NCI-H524 (cell line): ENCODE data around the gene ATG4D.
"Not testable (repeated sequence)": the region's sequence is repeated elsewhere in the genome, so short reads cannot be mapped to it uniquely, and the experiment has no call there.

ENCODE experiments used
- DNase-seq, 2 experiments: peaks; one replicate each; lab custom pipeline; 2025; lab: John Stamatoyannopoulos, UW

The ATG4D gene

GRCh38 chr19:10552510-10553053, 8.9 kb downstream of the ATG4D start:
- DNase-seq: peak in 1 of 2 experiments; percentile 68

- no peak for DNase-seq
Observed at GRCh38 chr19:10553087-10553667, 9.5 kb downstream of the ATG4D start.

GRCh38 chr19:10553943-10554381, 10.3 kb downstream of the ATG4D start:
- DNase-seq: no peak

GRCh38 chr19:10554760-10555609, 11.3 kb downstream of the ATG4D start:
- no peak for DNase-seq

- DNase-seq: no peak
Observed at GRCh38 chr19:10555610-10555973, 11.9 kb downstream of the ATG4D start.

- no peak for DNase-seq
Observed at GRCh38 chr19:10557603-10558197, 14.0 kb downstream of the ATG4D start.

GRCh38 chr19:10560154-10560553, 16.4 kb downstream of the ATG4D start:
- DNase-seq: no peak

GRCh38 chr19:10562609-10563008, 18.9 kb downstream of the ATG4D start:
- DNase-seq: no peak

- DNase-seq: peak; percentile 66 to 81
Observed at GRCh38 chr19:10565028-10565566, 21.4 kb downstream of the ATG4D start.

- peak; percentile 97 to 98 for DNase-seq
Observed at GRCh38 chr19:10565567-10566407, 22.1 kb downstream of the ATG4D start, which contains the start of gene KRI1. KRI1 (minus strand) TSS chr19:10566010; CDS start chr19:10565999, 11 bp downstream.

- no peak for DNase-seq
Observed at GRCh38 chr19:10566408-10566657, 22.6 kb downstream of the ATG4D start.

GRCh38 chr19:10566658-10567410, 23.1 kb downstream of the ATG4D start:
- no peak for DNase-seq

GRCh38 chr19:10567656-10568055, 24.0 kb downstream of the ATG4D start:
- DNase-seq: no peak

- DNase-seq: peak in 1 of 2 experiments; percentile 69
Observed at GRCh38 chr19:10568062-10568825, 24.5 kb downstream of the ATG4D start.

GRCh38 chr19:10568826-10569651, 25.3 kb downstream of the ATG4D start, which contains the start of gene CDKN2D:
CDKN2D (minus strand) TSS chr19:10568979; CDS start chr19:10568653, 326 bp downstream.
- DNase-seq: peak; percentile 99 to 100

GRCh38 chr19:10573793-10574192, 30.1 kb downstream of the ATG4D start:
- DNase-seq: not testable (repeated sequence)

- no peak for DNase-seq
Observed at GRCh38 chr19:10574462-10574861, 30.8 kb downstream of the ATG4D start.

- DNase-seq: no peak
Observed at GRCh38 chr19:10575011-10575716, 31.5 kb downstream of the ATG4D start.

GRCh38 chr19:10577951-10578350, 34.2 kb downstream of the ATG4D start:
- no peak for DNase-seq
